AG10803 (cell line): ENCODE measurements around the gene CDK17.

Experiments used
- DNase-seq: peaks from one replicate; pipeline ENCODE4 v3.0.0; 2010; ENCODE audit warnings: low read depth
- H3K4me3 ChIP-seq: 2 replicates; pipeline ENCODE4 v1.5.1; 2011; ENCODE audit warnings: mild to moderate bottlenecking, low read length, control low read depth
- TF ChIP-seq, protein P1 (sequence below): conservative IDR thresholded peaks from 2 replicates; pipeline ENCODE4 v1.5.1; 2011; ENCODE audit warnings: mild to moderate bottlenecking, low read length, control low read depth, inconsistent platforms

The CDK17 gene

GRCh38 chr12:96257550-96258103 is 142.6 kb downstream of the CDK17 start:
- TF ChIP-seq, protein P1, sequence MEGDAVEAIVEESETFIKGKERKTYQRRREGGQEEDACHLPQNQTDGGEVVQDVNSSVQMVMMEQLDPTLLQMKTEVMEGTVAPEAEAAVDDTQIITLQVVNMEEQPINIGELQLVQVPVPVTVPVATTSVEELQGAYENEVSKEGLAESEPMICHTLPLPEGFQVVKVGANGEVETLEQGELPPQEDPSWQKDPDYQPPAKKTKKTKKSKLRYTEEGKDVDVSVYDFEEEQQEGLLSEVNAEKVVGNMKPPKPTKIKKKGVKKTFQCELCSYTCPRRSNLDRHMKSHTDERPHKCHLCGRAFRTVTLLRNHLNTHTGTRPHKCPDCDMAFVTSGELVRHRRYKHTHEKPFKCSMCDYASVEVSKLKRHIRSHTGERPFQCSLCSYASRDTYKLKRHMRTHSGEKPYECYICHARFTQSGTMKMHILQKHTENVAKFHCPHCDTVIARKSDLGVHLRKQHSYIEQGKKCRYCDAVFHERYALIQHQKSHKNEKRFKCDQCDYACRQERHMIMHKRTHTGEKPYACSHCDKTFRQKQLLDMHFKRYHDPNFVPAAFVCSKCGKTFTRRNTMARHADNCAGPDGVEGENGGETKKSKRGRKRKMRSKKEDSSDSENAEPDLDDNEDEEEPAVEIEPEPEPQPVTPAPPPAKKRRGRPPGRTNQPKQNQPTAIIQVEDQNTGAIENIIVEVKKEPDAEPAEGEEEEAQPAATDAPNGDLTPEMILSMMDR = no peak
- no peak for DNase-seq
- no peak overlapping the region for H3K4me3 ChIP-seq

- no peak for DNase-seq
- TF ChIP-seq, protein P1 = no peak
- H3K4me3 ChIP-seq = no peak overlapping the region
These were observed 143.4 kb downstream of the CDK17 start for GRCh38 chr12:96256672-96257361.

DNA sequence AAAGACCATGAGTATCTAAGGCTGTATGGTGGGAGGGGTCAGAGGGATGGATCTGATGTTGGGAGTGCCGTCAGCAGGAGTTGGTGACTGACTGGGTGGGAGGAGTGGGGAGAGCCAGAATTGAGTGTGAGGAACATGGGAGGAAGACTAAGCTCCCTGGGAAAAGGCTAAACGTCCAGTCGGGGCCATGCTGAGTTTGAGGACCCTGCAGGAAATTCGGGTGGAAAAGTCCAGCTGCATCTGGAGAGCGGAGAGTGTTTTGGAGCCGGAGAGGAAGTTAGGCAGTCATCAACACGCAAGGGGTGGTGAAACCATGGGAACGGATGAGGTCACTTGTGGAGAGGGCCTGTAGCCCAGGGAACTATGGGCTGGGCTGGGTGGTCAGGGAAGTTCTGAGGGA is 145.2 kb downstream of the CDK17 start:
- TF ChIP-seq, protein P1 = no peak
- DNase-seq = peak; percentile 77
- no peak overlapping the region for H3K4me3 ChIP-seq

DNA sequence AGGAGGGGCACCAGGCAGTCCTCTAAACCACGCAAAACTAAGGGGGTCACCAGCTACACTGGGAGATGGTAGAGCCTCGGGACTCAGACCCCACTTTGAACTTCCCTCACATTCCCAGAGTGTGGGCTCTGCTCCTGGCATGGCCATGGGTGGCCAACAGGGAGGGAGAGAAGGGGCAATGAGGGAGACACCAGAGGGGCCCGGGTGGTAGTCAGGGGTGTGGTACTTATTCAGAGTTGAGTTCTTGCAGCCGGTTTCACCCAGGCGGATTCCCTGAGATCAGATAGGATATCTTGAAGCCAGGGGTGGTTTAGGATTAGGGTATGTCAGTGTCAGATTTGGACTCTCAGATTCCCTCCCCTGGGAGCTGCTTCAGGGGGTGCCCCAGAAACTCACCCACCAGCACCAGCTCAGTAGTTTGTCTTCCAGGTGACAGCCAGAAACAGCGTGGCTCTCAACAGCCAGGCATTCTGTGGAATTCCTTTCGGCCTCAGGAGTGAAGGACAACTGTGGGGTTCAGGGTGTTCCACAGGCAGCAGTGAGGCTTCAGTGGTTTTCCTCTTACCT is 150.0 kb downstream of the CDK17 start:
- no peak for DNase-seq
- no peak overlapping the region for H3K4me3 ChIP-seq
- TF ChIP-seq, protein P1 = no peak

- DNase-seq = peak; percentile 74
- TF ChIP-seq, protein P1 = no peak
- no peak overlapping the region for H3K4me3 ChIP-seq
These were observed 150.8 kb downstream of the CDK17 start for GRCh38 chr12:96249196-96250118.

- peak; percentile 45 for DNase-seq
- TF ChIP-seq, protein P1 = no peak
- H3K4me3 ChIP-seq = no peak overlapping the region
These were observed 151.9 kb downstream of the CDK17 start for GRCh38 chr12:96248136-96248931.
